Hematopoietic multipotent progenitor cell treated with erythropoietin and hydrocortisone succinate and interleukin-3 and kit ligand, for 8 days (in vitro differentiated cells): Measurements from ENCODE around the gene TFG.
"Not testable (repeated sequence)": the region's sequence is repeated elsewhere in the genome, so short reads cannot be mapped to it uniquely, and the experiment has no call there.

Experiments used
- DNase-seq: peaks from one replicate; pipeline ENCODE4 v3.0.0-alpha.2; 2015

The TFG gene

DNA sequence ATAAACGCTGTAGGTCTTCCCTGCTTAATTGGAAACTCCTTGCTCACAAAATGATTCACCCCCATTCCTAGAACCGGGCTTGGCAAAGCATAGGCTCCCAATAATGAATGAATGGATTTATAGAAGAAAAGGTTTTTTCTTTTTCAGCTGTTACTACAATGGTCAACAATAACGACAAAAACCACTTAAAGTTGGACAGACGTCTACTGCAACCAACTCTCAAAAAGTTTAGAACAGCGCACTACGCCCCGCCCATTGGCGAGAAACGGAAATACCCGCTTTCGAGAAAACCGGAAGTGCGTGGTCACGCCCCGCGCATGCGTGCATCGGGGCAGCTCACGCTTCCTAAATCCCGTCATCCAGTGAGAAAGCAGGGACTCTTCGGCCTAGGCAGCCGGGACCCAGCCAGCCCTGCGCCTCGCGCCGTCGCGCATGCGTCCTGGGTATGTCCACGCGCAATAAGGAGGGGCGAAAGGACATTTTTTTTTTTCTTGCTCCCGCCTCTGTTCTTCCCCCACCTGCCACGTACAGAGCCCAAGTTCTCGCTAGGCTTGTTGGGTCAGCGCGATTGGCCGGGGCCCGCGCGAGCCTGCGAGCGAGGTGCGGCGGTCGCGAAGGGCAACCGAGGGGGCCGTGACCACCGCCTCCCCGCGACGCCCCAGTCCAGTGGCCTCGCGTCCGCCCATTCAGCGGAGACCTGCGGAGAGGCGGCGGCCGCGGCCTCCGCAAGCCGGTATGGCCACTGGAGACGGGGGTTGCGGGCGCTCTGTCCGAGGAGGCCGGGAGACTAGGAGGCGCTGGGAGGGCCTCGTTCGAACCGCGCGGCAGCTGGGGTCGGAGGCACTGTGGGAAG is at the start of gene TFG:
Gene TFG, plus strand, starts transcription at position 506 of the 853 bp plus-strand sequence. CDS start 4,192 bp downstream, outside the sequence.
- DNase-seq: peak; percentile 99

DNA sequence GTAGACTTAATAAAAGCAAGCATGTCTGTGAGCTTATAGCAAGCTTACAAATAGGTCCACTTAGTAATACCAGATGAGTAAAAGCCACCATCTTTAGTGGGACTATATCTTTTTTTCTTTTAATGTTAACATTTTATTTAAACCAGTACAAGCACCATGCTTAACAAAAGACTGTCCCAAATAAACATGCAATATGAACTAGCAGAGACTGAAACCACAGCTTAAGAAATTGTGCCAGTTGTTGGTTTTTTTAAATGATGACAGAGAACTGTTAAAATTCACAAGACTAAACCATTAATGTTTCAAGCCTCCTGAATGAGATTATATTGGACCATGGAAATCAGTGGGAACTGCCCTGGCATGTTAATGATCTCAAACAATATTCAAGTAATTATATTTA is 48.0 kb upstream of the TFG start:
- DNase-seq: not testable (repeated sequence)

DNA sequence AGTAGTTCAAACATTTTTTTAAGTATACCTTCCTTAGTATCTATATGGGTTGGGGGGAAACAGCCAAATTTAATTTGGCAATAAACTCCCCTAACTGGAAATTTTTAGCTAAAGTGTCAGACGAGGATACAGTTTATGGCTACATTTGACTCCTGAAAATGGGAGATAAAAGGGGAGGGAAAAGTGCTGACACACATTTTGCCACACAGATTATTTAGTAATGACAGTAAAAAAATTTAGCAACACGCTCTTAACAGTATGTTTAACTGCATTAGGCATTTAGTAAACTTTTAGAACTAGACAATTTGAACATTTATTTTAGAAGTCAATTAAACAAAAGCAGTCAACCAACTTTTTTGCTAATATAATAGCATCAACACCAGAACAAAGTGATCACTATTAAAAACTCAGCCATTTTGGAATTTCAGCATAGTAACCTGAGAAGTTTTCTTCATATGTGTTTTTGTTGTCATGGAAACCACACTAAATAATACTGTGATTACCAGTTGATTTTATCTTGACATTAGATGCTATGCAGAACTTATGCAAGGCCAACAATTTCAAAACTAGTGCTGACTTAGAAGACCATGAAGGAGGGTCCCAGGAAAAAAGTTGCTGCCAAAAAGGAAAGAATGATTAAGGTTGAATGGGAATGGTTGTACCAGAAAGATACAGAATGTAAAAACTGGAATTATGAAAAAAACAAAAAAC is 47.0 kb upstream of the TFG start:
- no peak for DNase-seq

DNA sequence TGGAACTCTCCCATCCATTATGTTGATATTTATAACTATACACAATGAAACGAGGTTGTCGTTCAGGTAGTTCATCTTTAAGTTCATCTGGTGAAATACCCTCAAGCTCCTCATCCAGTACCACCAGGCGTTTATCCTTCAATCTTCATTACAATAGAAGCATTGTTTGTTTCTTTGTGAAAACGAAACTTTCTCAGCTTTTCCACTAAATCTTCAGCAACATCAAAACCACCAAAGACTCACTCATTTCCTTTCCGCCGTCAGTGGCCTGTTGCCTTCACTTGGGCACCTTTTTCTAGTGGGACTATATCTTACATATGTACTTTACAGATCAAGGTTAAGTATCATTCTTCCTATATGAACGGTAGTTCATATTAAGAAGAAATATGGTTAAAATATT is 44.1 kb upstream of the TFG start:
- DNase-seq: no peak

DNA sequence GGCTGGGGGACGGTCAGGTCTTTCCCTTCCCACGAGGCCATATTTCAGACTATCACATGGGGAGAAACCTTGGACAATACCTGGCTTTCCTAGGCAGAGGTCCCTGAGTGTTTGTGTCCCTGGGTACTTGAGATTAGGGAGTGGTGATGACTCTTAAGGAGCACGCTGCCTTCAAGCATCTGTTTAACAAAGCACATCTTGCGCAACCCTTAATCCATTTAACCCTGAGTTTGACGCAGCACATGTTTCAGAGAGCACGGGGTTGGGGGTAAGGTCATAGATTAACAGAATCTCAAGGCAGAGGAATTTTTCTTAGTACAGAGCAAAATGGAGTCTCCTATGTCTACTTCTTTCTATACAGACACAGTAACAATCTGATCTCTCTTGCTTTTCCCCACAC is 42.6 kb upstream of the TFG start:
- DNase-seq: not testable (repeated sequence)

DNA sequence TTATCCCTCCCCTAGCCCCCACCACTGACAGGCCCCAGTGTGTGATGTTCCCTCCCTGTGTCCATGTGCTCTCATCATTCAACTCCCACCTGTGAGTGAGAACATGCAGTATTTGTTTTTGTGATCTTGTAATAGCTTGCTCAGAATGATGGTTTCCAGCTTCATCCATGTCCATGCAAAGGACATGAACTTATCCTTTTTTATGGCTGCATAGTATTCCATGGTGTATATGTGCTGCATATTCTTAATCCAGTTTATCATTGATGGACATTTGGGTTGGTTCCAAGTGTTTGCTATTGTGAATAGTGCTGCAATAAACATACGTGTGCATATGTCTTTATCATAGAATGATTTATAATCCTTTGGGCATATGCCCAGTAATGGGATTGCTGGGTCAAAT is 42.0 kb upstream of the TFG start:
- DNase-seq: not testable (repeated sequence)

DNA sequence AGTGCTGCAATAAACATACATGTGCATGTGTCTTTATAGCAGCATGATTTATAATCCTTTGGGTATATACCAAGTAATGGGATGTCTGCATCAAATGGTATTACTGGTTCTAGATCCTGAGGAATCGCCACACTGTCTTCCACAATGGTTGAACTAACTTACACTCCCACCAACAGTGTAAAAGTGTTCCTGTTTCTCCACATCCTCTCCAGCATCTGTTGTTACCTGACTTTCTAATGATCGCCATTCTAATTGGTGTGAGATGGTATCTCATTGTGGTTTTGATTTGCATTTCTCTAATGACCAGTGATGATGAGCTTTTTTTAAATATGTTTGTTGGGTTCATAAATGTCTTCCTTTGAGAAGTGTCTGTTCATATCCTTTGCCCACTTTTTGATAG is 38.3 kb upstream of the TFG start:
- not testable (repeated sequence) for DNase-seq

DNA sequence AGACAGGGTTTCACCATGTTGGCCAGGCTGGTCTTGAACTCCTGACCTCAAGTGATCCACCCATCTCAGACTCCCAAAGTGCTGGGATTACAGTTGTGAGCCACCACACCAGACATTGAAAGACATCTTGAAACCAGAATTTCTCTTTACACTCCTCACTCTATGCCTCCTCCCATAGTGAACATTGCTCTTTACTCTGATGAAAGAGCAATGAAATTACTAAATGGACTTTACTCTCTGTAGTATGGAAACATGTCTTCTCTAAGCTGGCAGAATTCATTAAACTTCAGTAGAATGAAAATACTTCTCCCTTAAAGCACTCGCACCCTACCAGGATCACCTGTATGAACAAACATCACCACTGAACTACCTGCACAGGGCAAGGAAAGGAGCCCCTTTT is 27.8 kb upstream of the TFG start:
- DNase-seq: no peak

DNA sequence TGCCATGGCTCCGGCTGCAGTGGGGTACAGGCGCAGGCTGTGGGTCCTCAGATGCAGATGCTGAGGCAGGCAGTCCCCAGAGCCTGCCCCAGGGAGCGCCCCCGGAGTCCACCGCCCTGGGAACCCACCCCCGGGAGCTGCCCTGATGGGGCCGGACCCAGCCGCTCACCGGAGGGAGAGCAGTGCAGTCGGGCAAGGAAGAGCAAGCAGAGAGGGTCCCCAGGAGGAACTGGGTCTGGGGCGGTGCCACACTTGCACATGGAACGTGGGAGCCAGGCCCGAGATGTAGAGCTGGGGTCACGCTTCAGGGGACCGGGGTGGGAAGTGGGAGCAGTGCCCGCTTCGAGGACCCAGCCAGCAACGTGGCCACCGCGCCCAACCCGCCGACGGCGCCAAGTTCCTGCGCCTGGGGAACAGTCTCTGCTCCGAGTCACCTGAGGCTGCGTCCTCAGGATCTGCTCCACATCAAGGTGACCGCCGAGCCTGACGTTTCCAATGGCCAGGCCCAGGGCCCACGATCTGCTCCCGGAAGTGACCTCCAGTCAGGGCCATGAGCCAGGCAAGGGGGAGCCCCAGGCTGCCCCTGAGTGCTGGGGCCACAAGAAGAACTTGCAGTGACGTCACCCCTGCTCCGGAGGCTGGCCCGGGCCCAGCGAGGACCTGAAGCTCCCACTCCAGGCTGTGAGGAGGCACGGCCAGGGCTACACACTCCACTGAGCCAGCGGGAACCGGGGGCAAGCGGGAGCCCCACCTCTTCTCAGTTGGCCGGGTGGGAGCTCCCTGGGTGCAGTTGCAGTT is 27.0 kb upstream of the TFG start:
- DNase-seq: no peak

DNA sequence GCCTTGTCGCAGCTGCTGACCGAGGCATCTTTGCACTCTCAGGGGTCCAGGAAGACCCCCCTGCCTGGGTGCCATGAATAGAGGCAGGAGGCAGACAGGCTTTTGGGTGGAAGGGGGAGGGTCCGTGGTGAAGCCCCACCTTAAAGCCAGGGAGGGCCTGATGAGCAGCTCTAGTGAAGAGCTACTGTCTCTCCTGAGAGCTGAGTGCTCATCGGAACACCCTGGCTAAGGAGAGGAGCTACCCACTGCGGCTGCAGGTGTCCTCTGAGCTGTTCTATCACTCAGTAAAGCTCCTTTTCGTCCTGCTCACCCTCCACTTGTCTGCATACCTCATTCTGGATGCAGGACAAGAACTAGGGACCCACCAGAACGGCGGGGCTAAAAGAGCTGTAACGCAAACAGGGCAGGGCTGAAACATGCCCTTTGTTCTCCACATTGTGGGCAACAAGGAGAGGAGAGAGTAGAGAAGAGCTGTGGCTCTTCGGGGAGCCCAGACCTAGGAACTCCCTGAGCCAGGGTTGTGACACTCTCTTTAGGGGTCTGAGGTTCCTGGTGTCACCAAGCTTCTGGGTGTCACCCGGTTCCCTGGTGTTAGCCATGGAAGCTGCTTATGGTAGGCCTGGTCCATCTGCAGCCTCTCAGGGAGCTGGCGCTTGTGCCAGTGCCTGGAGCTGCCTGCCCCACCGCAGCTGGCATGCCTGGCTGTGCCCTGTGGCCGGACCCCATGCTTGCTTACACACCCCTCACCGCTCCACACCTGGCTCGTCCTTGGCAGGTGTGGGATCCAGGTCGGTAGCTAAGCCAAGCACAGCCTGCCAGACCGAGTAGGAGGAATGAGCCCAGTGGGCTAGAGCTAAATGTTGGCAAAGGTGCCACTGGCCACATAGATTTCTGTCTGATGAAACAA is 26.2 kb upstream of the TFG start:
- DNase-seq: no peak

DNA sequence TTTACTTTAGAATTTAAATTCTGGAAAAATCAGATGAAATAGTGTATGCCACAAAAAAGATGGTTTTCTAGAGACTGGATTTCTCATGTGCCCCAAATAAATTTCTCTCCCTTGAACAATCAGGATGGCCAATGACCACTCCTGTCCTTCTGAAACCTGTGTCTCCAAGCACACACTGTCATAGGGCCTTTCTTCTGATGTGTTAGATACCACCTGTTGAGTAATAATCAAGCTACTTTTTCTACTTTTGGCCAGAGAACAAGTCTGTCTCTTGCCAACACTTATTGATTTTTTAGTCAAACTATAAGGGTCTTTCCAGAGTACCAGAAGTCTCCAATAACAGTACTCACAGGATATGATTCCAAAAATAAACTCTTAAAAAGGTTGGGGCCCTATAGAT is 16.1 kb upstream of the TFG start:
- no peak for DNase-seq

DNA sequence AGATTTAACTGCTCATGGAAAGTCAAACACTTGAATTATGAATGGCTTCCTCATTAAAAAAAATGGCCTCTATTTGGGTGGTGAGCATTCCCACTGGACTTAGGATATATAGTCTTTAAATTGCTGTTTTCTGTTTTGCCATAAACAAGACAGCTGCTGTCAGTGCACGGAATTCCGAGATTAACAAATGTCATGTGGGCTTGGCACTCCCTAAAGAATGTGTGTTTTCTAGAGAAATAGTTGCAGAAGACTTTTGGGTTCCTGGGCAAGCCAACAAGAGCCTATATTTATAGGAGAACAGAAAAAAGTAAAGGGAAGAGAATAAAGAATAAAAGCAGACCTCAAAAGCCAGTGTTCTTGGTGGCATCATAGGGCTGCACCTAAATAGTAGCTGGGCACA is 13.6 kb upstream of the TFG start:
- DNase-seq: no peak

DNA sequence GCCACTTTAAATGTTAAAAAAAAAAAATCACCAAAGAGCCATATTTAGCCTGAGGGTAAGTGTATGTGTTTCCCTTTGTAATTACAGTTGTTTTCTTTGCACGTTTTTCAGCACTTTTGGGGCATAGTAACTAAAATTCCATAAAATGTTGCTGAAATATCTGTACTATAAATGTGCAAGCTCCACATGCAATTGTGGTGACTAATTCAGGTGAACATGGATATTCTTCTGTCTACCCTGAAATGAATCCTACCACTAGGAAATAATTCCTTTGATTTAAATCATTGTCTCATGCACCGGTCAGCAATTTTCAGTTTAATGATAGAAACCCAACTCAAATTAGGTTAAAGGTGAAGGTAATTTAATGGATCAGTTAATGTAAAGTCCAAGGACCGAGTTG is 13.1 kb upstream of the TFG start:
- no peak for DNase-seq

DNA sequence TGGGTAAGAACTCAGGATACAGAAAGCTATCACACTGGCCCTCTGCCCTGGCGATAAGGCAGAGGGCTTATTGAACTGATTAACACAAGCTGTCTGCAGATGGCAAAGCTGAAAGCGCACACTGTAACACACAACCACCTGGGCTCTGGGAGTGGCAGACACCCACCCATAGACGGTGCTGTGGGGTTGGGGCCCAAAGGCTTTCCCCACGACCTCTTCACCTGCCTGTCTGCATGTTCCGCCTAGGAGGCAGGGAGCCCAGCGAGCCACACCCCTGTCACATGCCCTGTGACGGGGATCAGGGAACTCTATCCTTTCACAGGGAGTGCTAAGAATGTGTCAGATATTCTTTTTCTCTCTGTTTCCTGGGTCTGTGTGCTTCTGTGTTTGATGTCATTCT is 12.1 kb upstream of the TFG start:
- no peak for DNase-seq

DNA sequence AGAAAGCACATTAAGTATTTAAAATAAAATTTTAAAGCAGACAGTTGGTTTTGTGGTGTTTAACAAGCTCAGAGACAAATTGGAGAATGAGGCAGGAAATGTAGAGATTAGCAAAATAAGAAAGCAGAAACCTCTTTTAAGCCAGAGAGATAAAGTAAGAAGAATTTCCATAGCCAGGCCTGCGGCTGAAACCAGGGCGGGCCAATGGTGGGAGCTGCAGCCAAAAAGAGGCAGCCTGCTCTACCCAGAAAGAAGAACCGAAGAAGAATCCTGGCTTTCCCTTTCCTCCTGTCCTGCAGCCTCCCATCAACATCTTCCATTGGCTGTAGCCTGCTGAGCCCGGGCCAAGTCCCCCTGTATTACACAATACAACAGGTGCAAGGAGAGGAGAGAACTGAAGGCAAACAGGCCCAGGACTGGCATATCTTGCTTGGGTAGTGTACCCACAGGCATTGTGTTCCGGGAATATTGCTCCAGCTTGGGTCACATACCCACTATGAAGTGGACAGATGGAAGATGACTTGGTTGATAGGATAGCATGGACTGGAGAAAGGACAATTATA is 11.5 kb upstream of the TFG start:
- no peak for DNase-seq

DNA sequence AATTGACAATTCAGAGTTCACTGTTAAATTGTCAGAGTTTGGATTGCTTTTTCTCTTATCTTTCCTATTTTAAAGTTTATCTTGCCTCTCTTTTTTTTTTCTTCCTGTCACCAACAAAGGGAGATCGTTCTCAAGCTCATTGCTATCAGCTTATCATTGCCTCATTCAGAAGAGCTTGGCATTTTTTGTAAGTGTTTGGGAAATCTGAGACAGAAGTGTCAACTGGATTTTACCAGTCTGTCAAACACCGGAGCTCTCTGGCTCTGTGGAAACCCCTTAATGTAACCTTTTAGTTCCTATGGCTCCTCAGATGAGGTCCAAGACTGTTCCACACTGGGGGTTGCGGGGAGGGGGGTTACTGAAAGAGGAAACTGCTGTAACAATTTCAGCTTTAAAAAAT is 10.6 kb upstream of the TFG start:
- DNase-seq: no peak

DNA sequence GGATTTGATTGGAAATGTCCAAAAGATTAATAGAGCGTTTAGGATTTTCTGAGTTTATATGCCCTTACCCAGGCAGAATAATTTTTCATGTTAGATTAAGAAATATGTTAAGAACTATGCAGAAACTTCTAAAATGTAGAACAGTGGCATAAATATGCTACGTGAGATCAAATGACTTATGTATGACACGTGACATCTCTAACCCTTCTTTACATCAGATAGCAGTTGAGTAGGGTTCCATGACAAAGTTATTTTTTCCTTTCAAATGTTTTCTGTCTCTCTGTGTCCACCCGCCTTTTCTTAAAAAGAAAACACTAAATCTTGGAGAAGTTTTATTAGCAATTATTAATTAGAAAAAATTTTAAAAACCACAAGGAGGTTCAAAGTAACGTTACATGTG is 8.6 kb upstream of the TFG start:
- DNase-seq: no peak

DNA sequence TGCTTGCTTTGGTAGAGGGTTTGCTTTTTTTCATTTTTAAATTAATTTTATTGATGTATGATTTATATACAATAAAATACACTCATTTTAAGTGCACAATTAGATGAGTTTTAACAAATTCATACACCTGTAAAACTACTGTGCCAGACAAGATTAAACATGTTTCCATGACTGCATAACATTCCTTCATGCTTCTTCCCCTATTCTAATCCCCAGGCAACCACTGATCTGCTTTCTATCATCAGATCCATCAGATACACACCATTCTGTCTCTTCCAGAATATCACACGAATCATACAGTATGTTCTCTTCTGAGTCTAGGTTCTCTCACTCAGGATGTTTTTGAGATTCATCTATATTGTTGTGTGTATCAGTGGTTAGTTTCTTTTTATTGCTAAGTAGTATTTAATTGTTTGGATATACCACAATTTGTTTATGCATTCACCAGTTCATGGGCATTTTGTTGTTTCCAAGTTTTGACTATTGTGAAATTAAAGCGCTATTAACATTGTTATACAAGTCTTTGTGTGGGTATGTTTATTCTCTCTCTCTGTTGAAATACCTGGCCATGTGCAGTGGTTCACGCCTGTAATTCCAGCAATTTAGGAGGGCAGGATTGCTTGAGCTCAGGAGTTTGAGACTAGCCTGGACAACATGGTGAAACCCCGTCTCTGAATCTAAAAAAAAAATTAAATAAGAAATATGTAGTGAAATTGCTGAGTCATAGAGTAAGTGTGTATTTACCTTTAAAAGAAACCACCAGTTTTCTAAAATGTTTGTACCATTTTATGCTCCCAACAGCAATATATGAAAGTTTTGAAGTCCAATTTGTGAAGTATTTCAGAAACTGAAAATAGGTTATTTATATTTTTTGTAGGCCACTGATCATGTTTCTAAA is 7.0 kb upstream of the TFG start:
- no peak for DNase-seq

DNA sequence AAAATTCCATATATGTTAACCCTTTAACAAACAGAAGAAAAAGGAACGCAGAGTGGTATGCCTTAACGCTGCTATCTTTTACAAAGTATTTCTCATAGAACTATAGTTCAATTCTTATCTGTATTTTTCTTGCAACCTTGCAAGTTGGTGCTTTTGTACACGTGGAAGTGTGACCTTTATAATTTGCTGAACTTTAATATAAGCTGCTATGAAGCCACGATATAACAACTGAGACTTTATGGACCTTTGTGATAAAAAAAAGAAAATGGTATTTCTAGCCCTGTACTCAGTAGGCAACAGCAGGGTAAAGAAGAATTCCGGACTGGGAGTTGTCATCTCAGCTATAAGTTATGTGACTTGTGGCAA is 6.3 kb upstream of the TFG start:
- no peak for DNase-seq

DNA sequence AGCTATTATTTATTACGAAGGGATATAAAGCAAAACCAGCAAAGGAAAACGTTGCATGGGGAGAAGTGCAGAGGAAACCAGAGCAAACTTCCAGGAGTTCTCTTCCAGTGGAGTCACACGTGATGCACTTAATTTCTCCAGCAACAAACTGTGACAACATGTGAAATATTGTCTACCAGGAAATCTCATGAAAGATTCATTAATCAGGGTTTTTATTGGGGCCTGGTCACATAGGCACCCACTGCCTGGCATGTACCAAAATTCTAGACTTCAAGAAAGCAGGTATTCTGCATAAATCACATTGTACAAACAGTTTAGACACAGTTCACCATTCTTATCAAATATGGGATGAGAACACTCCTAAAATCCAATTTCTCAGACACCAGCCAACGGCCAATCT is 5.4 kb upstream of the TFG start:
- no peak for DNase-seq

DNA sequence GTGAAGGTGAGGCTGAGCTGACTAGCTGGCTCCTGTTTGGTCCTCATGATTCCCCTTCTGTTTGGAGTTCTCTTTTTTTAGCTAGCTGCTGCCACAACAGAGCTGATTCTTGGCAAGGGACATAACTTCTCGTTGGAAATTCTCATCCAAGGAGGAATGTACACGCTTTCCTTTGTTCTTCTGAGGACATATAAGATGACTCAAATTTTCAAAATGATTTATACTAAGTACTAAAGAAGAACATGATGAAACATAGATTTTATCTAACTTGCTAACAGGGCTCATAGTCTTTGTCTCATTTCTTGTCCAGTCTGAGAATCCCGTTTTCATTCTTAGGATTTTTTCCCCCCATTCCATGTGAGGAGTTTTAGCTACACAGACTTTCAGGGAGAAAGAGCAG is 2.9 kb upstream of the TFG start:
- DNase-seq: no peak
